Left forelimb (tissue), 1 donor: ENCODE measurements around the gene POLR3B.

Experiments used
- DNase-seq: peaks from one replicate; pipeline ENCODE4 v3.0.0-alpha.2; 2018; ENCODE audit warnings: low spot score

Gene POLR3B

GRCh38 chr12:106415134-106415533, 57.6 kb downstream of the POLR3B start:
- DNase-seq: no peak

GRCh38 chr12:106416273-106416672, 58.7 kb downstream of the POLR3B start:
- DNase-seq: no peak

GRCh38 chr12:106417926-106418910, 60.7 kb downstream of the POLR3B start:
- no peak for DNase-seq

- no peak for DNase-seq
Measured at GRCh38 chr12:106418970-106419369, 61.4 kb downstream of the POLR3B start.

GRCh38 chr12:106423291-106423690, 65.7 kb downstream of the POLR3B start:
- no peak for DNase-seq

GRCh38 chr12:106425061-106425702, 67.6 kb downstream of the POLR3B start:
- DNase-seq: no peak

GRCh38 chr12:106427917-106428316, 70.4 kb downstream of the POLR3B start:
- no peak for DNase-seq

GRCh38 chr12:106428384-106428783, 70.8 kb downstream of the POLR3B start:
- DNase-seq: no peak

- DNase-seq: no peak
Measured at GRCh38 chr12:106429043-106429552, 71.5 kb downstream of the POLR3B start.

GRCh38 chr12:106429636-106430035, 72.1 kb downstream of the POLR3B start:
- no peak for DNase-seq

- DNase-seq: no peak
Measured at GRCh38 chr12:106431839-106432411, 74.4 kb downstream of the POLR3B start.

GRCh38 chr12:106433055-106433454, 75.5 kb downstream of the POLR3B start:
- no peak for DNase-seq

GRCh38 chr12:106434526-106434925, 77.0 kb downstream of the POLR3B start:
- DNase-seq: no peak

- DNase-seq: no peak
Measured at GRCh38 chr12:106436164-106436563, 78.6 kb downstream of the POLR3B start.

- no peak for DNase-seq
Measured at GRCh38 chr12:106442575-106442974, 85.0 kb downstream of the POLR3B start.

GRCh38 chr12:106445053-106445452, 87.5 kb downstream of the POLR3B start:
- DNase-seq: no peak

- DNase-seq: no peak
Measured at GRCh38 chr12:106445959-106446358, 88.4 kb downstream of the POLR3B start.

- DNase-seq: no peak
Measured at GRCh38 chr12:106446419-106447092, 89.0 kb downstream of the POLR3B start.

- no peak for DNase-seq
Measured at GRCh38 chr12:106452309-106452708, 94.8 kb downstream of the POLR3B start.

- no peak for DNase-seq
Measured at GRCh38 chr12:106455111-106455510, 97.6 kb downstream of the POLR3B start.

GRCh38 chr12:106459124-106459523, 101.6 kb downstream of the POLR3B start:
- no peak for DNase-seq

- DNase-seq: no peak
Measured at GRCh38 chr12:106459534-106459933, 102.0 kb downstream of the POLR3B start.
